Vagina (tissue), 2 donors: ENCODE data around the gene TLE3.

ENCODE experiments used
- POLR2A ChIP-seq, 2 donors: fragments of 450-650 bp; IDR thresholded peaks; one replicate each; pipeline ENCODE4 v1.6.1; 2017; ENCODE audit warnings: antibody characterized with exemption in 2 of 2, mild to moderate bottlenecking in 2 of 2, moderate library complexity in 2 of 2
- TF ChIP-seq, protein P1 (sequence below), 3 experiments: fragments of 450-650 bp in 2 of 3; fragments of 200-600 bp in 1 of 3; sonication (generic) in 1 of 3; IDR thresholded peaks; one replicate each; pipeline ENCODE4 v1.5.1; 2017 to 2019; ENCODE audit warnings: antibody characterized with exemption in 3 of 3, mild to moderate bottlenecking in 2 of 3, moderate library complexity in 2 of 3

DNA sequence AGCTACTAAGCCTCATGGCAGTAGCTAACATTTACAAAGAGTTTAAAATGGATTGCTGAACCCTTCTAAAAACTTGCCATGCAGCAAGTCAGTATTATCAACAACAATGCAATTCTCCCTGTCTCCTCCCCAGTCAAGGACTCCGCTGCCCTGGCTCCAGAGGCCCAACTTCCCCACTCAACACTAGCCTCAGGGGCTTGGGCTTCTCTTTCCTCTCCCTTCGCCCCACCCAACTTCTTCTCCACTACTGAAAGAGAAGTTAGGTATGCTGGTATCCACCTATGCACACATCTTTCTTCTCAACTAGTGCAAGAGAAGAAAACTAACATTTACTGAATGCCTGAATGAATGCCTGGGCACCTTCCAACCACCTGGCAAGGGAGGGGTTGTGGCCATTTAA, 30.7 kb downstream of the TLE3 start:
- TF ChIP-seq, protein P1, sequence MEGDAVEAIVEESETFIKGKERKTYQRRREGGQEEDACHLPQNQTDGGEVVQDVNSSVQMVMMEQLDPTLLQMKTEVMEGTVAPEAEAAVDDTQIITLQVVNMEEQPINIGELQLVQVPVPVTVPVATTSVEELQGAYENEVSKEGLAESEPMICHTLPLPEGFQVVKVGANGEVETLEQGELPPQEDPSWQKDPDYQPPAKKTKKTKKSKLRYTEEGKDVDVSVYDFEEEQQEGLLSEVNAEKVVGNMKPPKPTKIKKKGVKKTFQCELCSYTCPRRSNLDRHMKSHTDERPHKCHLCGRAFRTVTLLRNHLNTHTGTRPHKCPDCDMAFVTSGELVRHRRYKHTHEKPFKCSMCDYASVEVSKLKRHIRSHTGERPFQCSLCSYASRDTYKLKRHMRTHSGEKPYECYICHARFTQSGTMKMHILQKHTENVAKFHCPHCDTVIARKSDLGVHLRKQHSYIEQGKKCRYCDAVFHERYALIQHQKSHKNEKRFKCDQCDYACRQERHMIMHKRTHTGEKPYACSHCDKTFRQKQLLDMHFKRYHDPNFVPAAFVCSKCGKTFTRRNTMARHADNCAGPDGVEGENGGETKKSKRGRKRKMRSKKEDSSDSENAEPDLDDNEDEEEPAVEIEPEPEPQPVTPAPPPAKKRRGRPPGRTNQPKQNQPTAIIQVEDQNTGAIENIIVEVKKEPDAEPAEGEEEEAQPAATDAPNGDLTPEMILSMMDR (IDR thresholded peaks at IDR 0.05): no peak
- no peak for TF ChIP-seq POLR2A (IDR thresholded peaks at IDR 0.05)
